GM19351 (cell line): ENCODE results near the gene CIT.
"Not testable (repeated sequence)": the region's sequence is repeated elsewhere in the genome, so short reads cannot be mapped to it uniquely, and the experiment has no call there.

ENCODE experiments used
- ATAC-seq: cut with Tn5 transposase; IDR thresholded peaks from one replicate; pipeline ENCODE4 v1.9.1; 2021; ENCODE audit warnings: mild to moderate bottlenecking, moderate library complexity; ENCODE audit not compliant: unreplicated experiment

Gene CIT

GRCh38 chr12:119706427-119706826, 170.7 kb downstream of the CIT start:
- not testable (repeated sequence) for ATAC-seq

GRCh38 chr12:119705182-119705581, 171.9 kb downstream of the CIT start:
- ATAC-seq: no peak

DNA sequence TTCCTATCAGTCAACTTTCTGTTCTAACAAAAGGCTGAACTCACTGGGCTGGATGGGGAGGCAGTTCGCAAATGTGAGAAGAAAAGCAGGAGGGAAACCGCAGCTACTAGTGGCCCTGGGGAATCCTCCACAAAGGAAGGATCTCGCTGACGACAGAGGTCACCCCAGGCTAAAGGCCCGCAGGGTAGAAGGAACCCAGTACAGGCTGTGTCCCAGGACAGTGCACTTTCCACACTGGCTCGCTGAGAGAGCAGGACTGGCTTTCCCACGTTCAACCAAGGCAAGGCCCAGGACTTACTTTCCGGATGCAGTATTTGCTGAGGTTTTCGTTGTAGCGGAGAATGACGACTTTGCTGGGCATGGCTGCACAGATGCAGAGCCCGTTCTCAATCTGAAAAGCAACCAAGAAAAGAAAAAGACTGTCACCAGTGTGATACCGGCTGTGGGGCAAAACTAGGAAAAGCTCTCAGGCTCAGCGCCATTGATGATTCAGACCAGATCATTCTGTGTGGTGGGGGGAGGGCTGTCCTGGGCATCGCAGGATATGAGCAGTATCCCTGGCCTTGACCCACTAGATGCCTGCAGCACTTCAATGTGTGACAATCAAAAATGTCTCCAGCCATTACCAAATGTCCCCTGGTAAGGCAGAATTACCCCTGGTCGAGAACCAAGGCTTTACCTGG, 172.9 kb downstream of the CIT start:
- ATAC-seq: no peak

- no peak for ATAC-seq
Observed at GRCh38 chr12:119700078-119700477, 177.0 kb downstream of the CIT start.

- ATAC-seq: no peak
Observed at GRCh38 chr12:119699199-119699760, 177.8 kb downstream of the CIT start.

DNA sequence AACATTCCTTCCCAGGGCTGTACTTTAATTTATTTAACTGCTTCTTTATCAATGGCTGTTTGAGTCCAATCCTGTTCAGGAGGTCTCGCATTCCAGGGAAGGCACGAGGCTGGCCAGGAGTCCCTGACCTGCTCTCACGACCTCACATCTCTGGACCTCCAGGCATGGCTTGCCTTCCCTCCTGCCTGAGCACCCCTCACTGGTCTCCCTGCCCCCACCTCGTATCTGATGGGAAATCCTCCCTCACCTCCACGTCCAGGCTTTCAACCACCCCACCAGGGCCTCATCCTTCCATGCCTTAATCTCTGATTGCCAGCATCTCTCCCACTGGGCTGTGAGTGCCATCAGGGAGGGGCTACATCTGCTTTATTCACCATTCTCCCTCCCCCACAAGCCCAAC, 180.2 kb downstream of the CIT start:
- ATAC-seq: no peak

- no peak for ATAC-seq
Observed at GRCh38 chr12:119695034-119695433, 182.1 kb downstream of the CIT start.

- no peak for ATAC-seq
Observed at GRCh38 chr12:119694111-119694510, 183.0 kb downstream of the CIT start.

DNA sequence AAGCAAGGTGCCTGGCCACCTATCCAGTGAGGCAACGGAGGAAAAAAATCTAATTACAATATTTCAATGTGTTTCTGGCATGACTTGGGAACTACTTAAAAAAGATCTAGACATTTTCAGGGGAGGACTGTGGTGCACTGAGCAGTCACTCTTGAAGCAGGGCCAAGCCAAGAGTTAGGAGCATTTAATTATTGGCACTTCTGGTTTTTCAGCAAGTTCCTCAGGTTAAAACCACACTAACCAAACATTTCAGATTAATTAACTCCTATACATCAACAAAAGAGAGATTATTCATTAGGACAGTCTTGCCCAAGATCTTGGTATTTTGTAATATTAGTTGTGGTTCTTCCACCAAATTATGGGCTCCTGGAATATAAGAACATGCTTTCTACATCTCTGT, 183.6 kb downstream of the CIT start:
- no peak for ATAC-seq

DNA sequence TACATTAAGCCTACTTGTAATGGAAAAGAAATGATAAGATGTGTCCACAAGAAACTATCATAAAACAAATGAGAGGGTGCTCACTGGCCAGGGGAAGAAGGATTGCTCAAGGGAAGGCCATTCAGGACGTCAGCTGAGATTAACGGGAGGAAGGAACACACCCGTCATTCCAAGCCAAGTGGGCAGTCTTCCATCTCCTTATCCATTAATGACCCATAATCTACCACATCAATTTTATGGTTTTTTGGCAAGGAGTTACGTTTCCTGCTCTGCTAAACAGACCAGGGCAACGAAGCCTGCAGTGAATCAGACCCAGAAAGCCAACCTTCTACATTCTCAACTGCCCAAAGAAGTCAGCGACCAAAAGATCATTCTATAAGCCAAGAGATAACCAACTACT, 184.1 kb downstream of the CIT start:
- ATAC-seq: no peak

DNA sequence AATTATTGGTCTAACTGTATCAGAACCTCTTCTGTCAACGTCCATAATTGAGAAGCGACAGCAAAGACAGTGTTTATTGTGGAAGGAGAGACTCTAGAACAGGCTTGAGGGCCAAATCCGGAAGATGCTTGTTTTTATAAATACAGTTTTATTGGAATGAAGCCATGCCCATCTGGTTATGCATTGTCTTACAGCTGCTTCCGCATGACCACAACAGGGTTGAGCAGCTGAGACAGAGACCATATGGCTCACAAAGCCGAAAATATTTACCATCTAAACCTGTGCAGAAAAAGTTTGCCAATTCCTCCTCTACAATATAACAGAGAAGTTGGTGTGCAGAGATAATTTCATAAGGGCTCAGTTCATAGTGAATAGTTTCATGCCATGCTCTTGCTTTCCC, 184.7 kb downstream of the CIT start:
- no peak for ATAC-seq

DNA sequence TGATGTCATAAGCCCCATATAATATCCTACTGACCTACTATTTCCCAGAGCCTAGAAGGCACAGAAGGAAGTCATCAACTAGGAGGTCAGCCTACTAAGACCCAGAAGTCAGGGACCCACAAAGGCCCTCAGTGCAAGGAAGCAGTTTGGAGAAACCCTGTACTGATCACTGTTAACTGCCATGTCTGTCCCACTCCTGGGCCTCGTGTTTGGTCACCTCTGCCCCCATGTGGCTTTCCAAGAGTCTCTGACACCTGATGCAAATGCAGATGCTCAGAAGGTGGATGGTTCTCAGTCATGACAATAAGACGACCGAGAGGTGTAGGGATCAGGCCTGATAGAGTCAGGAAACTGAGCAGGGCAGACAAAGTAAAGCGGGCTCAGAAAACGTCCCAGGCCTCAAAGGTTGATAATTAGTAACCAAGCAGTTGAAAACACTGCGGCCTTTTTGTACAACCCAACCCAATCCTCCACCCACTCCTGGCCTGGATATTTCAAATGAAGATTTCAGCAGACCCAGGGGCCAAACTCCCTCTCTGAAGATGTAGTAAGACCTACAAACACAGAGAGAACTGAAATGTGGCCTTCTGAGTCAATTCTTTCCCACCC, 185.8 kb downstream of the CIT start:
- ATAC-seq: no peak

DNA sequence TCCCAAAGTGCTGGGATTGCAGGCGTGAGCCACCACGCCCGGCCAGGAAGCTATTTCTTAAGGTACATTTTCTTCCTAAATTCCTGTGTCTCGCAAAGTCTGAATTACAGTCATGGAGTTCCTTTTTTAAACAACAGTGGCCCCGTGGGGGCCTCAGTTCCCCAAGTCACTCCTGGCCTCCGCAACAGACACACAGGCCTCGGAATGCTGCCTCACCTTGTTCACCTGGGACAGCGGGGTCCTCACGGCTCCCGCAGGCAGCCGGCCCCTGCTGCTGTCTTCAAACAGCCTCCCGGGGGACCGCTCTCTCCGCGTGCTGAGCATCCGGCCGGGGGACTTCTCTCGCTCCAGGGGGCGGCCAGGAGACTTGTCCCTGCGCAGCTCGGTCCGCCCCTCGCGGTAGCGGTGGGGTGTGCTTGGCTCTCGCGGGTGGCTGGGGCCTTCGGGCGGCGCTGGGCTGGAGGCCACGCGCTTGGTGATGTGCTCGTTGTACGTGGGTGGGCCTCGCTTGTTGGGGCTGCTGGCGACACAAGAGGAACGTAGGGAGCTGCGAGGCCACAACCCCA, 187.1 kb downstream of the CIT start:
- no peak for ATAC-seq

GRCh38 chr12:119687879-119688278, 189.2 kb downstream of the CIT start:
- ATAC-seq: no peak

DNA sequence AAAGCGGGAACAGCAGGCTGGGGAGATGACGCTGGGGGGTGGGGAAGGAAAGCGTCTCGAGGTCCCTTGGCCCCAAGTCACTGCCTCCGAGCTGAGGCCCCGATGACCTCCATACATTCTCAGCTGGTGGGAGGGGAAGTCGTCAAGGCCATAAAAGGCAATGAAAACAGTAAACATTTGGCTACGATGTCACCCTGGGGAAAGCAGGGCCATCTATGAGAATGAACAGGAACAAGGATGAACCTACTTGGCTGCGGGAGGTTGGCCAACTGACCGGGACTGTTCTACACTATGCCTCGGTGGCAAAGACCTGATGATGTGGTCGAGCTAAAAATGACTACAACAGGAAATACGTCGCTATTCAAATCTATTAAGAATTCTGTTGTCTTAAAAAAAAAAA, 189.7 kb downstream of the CIT start:
- ATAC-seq: no peak

DNA sequence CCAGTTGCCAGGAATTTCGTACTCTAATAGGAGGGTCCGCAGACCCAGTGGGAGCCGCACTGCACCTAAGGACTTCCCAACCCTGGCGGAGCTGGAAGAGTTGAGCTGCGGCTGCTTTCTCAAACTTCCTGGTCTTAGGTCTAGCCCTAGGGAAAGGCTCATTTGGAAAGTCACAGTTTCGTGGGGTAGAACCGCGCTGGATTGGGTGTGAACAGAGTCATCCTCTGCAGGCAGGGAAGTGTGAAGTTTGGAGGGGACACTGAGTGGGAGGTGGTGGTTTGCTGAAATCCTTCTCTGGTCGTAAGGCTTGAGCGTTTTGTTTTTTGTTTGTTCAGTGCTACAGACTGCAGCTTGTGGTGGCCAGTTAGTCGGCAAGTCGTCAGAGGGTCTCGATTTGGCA, 190.3 kb downstream of the CIT start:
- ATAC-seq: no peak

GRCh38 chr12:119686355-119686754, 190.8 kb downstream of the CIT start:
- no peak for ATAC-seq

DNA sequence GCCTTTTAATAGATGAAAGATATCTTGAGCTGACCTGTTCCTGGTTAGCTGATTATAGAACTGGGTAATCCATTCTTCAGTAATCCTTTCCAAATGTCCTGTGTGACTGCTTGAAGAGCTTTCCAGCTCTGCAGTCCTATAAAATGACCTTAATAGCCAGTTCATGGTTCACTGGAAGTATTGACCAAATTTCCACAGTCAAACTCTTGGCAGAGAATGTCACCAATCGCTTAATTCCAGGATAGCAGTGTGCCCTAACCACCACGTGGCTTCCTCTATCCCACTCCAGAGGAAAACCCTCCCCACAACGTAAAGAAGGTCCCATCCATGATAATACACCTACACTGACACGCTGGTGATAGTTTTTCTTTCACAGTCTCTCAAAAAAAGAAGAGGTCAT, 191.7 kb downstream of the CIT start:
- ATAC-seq: no peak

GRCh38 chr12:119684711-119685369, 192.3 kb downstream of the CIT start:
- ATAC-seq: no peak

DNA sequence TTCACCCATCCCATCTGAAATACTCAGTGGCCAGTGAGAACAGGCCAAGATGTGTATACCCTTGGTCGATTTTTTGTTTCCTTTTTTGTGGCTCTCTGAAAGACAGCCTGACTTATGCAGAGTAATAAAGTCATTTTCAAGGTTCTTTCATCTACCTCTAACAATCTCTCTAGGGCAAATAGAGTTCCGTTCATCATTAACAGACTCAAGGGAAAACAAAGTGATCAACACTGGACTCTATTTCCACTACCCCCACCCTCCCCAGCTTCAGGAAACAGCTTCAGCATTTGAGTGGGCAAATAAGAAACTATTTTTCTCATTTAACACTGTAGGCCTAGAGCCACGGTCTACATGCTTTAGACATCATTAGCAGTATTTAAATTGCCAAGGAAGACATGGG, 193.3 kb downstream of the CIT start:
- ATAC-seq: no peak

GRCh38 chr12:119683413-119683812, 193.7 kb downstream of the CIT start:
- ATAC-seq: no peak
